ENCODE data around the gene TMEM37.

DNA sequence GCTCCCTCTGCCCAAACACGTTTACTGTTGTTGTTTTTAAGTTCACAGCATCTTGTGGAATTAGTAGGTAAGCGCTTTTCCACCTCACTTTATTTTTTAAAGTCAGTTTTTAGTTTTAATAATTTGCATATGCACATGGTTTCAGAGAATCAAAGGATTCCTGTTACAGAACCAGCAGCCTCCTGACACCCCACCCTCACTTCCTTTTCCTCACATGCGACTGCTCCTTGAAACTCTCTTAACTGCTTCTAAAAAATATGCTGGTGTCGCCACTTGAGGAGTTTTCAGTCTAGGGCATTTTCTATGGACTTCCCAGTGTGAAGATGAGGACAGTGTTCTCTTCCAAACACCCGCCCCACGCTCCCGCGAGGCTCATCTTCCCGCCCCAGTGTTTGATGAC, 14.4 kb downstream of the TMEM37 start:
- TF ChIP-seq, protein P1, sequence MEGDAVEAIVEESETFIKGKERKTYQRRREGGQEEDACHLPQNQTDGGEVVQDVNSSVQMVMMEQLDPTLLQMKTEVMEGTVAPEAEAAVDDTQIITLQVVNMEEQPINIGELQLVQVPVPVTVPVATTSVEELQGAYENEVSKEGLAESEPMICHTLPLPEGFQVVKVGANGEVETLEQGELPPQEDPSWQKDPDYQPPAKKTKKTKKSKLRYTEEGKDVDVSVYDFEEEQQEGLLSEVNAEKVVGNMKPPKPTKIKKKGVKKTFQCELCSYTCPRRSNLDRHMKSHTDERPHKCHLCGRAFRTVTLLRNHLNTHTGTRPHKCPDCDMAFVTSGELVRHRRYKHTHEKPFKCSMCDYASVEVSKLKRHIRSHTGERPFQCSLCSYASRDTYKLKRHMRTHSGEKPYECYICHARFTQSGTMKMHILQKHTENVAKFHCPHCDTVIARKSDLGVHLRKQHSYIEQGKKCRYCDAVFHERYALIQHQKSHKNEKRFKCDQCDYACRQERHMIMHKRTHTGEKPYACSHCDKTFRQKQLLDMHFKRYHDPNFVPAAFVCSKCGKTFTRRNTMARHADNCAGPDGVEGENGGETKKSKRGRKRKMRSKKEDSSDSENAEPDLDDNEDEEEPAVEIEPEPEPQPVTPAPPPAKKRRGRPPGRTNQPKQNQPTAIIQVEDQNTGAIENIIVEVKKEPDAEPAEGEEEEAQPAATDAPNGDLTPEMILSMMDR (IDR thresholded peaks at IDR 0.05; ENCODE audit: low read depth, low read length, missing input control): no peak
- no peak for TF ChIP-seq TAF1 (conservative IDR thresholded peaks at IDR 0.05)

All from liver (tissue), 3 donors.